Pancreas (tissue), 10 donors: ENCODE data around the gene MC1R. TPM values are rescaled to one million over a fixed set of nuclear protein-coding genes. Genes with fewer than 3 reads are reported as not detected.

Experiments
- ATAC-seq, 4 donors: fragments of 200-7000 bp; cut with Tn5 transposase; one replicate each; pipeline versions ENCODE4 v1.8.0 to v1.9.1; 2020; ENCODE audit warnings: mild to moderate bottlenecking in 4 of 4, moderate library complexity in 4 of 4
- DNase-seq, 6 donors: peaks; one replicate each; pipeline ENCODE4 v3.0.0-alpha.2; 2020
- FAIRE-seq: peaks from 2 replicates; lab custom pipeline; 2012; peaks lifted over from hg19 to GRCh38; lab: Jason Lieb, UNC
- H3K27ac ChIP-seq, 4 donors: fragments of 200-600 bp; sonication (generic); 1 replicate in 3 of 4; 2 replicates in 1 of 4; pipeline versions ENCODE4 v1.5.0 to v1.8.0; 2020
- H3K27me3 ChIP-seq, 4 donors: fragments of 200-600 bp; one replicate each; pipeline ENCODE4 v1.8.0; 2021
- H3K36me3 ChIP-seq, 3 donors: fragments of 200-600 bp; sonication (generic) in 1 of 3; one replicate each; pipeline versions ENCODE4 v1.5.0 to v1.8.0; 2020 to 2021
- H3K4me1 ChIP-seq, 3 donors: fragments of 200-600 bp; one replicate each; pipeline ENCODE4 v1.8.0; 2021
- H3K4me3 ChIP-seq, 4 donors: fragments of 200-600 bp; sonication (generic) in 2 of 4; one replicate each; pipeline versions ENCODE4 v1.5.0 to v1.8.0; 2020 to 2021
- H3K9me3 ChIP-seq, 4 donors: fragments of 200-600 bp; one replicate each; pipeline ENCODE4 v1.8.0; 2021
- CTCF ChIP-seq, 4 donors: fragments of 200-600 bp; sonication (generic) in 3 of 4; IDR thresholded peaks; one replicate each; pipeline versions ENCODE4 v1.5.0 to v1.8.0; 2021; ENCODE audit warnings: antibody characterized with exemption in 4 of 4
- WGBS, 2 donors: extraction: QIAGEN DNeasy Blood & Tissue Kit; methylation state at CpG; one replicate each; pipeline ENCODE4 v1.1.7; 2013; 5-methylcytosine and 5-hydroxymethylcytosine counted together
- intact Hi-C, 3 donors: fragments of 100-400 bp; cut with DNase I; formaldehyde crosslinking; loops; one replicate each; pipeline versions ENCODE4 v1.11.1 to v1.14.2; 2022
- polyA plus RNA-seq, 2 donors: library from polyadenylated mRNA; stranded (reverse); fragments of 200-250 nt; gene quantifications; one replicate each; pipeline ENCODE4 v1.2.3, GENCODE V29; 2013
- total RNA-seq, 6 donors: library from RNA; stranded (reverse); fragmentation: NEBNext Ultra II Directional in 4 of 6; extraction: Animal tissue kit (Norgen Biotek cat#: 25700) in 4 of 6; gene quantifications; one replicate each; pipeline versions ENCODE4 v1.2.1 to v1.2.4, GENCODE V29; 2021 to 2023
- donor health status: healthy with polysubstance abuse.
- donor health status: DM: no; HTN: no; CAD: no; lungs with moderate emphysema.
- donor health status: DM: no; HTN: no; CAD: no.
- donor health status: control.
- donor health status: control.
- donor health status: Bipolar disorder and iron deficiency.
- donor health status: DM: yes; HTN: yes; CAD: no.
- donor health status: DM: no; HTN: no; CAD: no.
- donor health status: DM: no; HTN: no; CAD: no.
- donor health status: DM: yes; HTN: yes; CAD: no.

Gene MC1R
- total and polyA plus RNA-seq, 8 donors, result 1.1 to 14.3 (median 2.0) TPM

- DNase-seq (peak in 1 of 6 donors; percentile 41), FAIRE-seq (no peak), ATAC-seq (no peak)
- intact Hi-C loops, result no loop called here
- Histone ChIP-seq H3K36me3 (peaks cover 0 to 40% (median 14%) of the 10 kb centered on the region in 3 donors), H3K27me3 (no peaks in the 10 kb centered on the region), H3K4me3 (no peak overlapping the region), H3K4me1 (no peaks in the 10 kb centered on the region), H3K27ac (no peak overlapping the region), H3K9me3 (no peaks in the 10 kb centered on the region)
- TF ChIP-seq CTCF (IDR thresholded peaks at IDR 0.05), result no peak
- 95 to 98% methylated on average over 4 of the region's 4 CpGs for whole genome bisulfite sequencing, 2 donors
These were observed 10.4 kb upstream of the MC1R start for GRCh38 chr16:89908236-89908635.

DNA sequence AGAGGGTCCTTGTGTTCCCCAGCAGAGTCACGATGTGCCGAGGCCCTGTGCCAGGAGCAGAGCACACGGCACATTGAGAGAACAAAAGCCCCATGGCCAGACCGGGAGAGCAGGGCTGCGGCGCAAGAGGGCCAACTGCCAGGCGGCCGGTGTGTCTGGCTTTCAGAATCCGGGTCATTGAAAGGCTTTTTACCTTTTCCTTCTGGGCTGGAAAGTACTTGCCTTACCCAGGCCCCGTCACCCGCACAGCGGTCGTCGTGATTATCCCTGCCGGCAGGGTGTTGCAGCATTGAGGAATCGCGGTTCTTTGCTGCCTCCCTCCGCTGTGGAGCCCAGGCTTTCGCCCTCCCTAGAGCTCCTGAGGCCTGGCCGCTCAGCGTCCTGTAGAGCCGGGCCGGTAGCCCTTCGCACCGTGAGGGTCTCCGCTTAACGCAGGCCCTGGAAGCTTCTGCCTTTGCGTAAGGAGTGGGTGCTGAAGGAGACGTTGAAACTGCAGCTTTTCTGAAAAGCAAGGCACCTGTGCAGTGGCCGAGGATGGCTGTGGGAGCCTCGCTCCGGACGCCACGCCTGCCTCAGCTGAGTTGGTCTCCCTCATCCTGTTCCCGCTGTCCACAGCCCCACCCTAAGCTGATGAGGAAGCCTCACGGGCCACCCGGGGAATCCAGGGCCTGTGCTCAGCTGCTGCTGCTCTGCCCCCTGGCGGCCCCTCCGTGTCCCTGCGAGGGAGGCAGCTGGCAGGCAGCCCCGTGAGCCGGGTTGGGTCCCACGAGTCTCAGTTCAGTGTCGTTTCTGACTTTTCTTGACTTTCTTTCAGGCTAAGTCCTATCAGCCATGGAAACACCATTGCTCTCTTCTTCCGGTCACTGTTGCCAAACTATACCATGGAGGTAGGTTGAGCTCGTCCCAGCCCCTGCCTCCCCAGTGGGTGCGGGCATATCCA, 8.6 kb upstream of the MC1R start:
- no peak overlapping the region for H3K27ac ChIP-seq
- H3K36me3 ChIP-seq, result peaks cover 0 to 23% (median 10%) of the 10 kb centered on the region in 3 donors
- intact Hi-C loops, result no loop called here
- H3K4me1 ChIP-seq, result no peaks in the 10 kb centered on the region
- 70 to 71% methylated on average over 47 of the region's 47 CpGs for WGBS, 2 donors
- FAIRE-seq, result no peak
- peak; percentile 69 to 84 (median 82) for TF ChIP-seq CTCF (IDR thresholded peaks at IDR 0.05)
- H3K27me3 ChIP-seq, result no peaks in the 10 kb centered on the region
- no peak overlapping the region for H3K4me3 ChIP-seq
- DNase-seq, result peak in 5 of 6 donors; percentile 36 to 84 (median 72)
- peak; percentile 62 to 88 (median 82) for ATAC-seq
- no peaks in the 10 kb centered on the region for H3K9me3 ChIP-seq

- WGBS, 2 donors, result 91 to 97% methylated on average over 27 of the region's 27 CpGs
- Histone ChIP-seq H3K4me3 (no peak overlapping the region), H3K4me1 (no peaks in the 10 kb centered on the region), H3K27me3 (no peaks in the 10 kb centered on the region), H3K27ac (no peak overlapping the region), H3K9me3 (no peaks in the 10 kb centered on the region), H3K36me3 (peaks cover 0 to 23% (median 10%) of the 10 kb centered on the region in 3 donors)
- FAIRE-seq (no peak), ATAC-seq (peak in 2 of 4 donors; percentile 2 to 5), DNase-seq (peak in 1 of 6 donors; percentile 63)
- intact Hi-C loops, result no loop called here
- no peak for TF ChIP-seq CTCF (IDR thresholded peaks at IDR 0.05)
These were observed 7.8 kb upstream of the MC1R start for GRCh38 chr16:89910717-89911354.

GRCh38 chr16:89911375-89911774, 7.3 kb upstream of the MC1R start:
- ATAC-seq, result no peak
- H3K27ac ChIP-seq, result no peak overlapping the region
- TF ChIP-seq CTCF (IDR thresholded peaks at IDR 0.05), result no peak
- no peaks in the 10 kb centered on the region for H3K9me3 ChIP-seq
- peaks cover 0 to 18% (median 6%) of the 10 kb centered on the region in 3 donors for H3K36me3 ChIP-seq
- H3K4me1 ChIP-seq, result no peaks in the 10 kb centered on the region
- H3K4me3 ChIP-seq, result no peak overlapping the region
- FAIRE-seq, result no peak
- intact Hi-C loops, result no loop called here
- DNase-seq, result peak in 1 of 6 donors; percentile 48
- H3K27me3 ChIP-seq, result no peaks in the 10 kb centered on the region
- 95% methylated on average over 14 of the region's 14 CpGs for WGBS, 2 donors
